ENCODE measurements around the gene PEAK1. TPM values are rescaled to one million over a fixed set of nuclear protein-coding genes. Genes with fewer than 3 reads are reported as not detected.

Gene PEAK1
- polyA plus RNA-seq, 1 experiment, result 52.1 TPM

GRCh38 chr15:77239882-77240608 is 179.9 kb downstream of the PEAK1 start:
- H3K4me3 ChIP-seq (ENCODE audit: low read depth, low read length), result no peak overlapping the region
- CTCF ChIA-PET, result interaction anchor here (1.6 kb wide), 1 partner anchor 258 kb away, joined by 3 read pairs; no protein-coding TSS in a partner anchor
- no peaks in the 10 kb centered on the region for H3K27me3 ChIP-seq (ENCODE audit: control insufficient read depth, insufficient read depth, low read length)
- no peak for DNase-seq (ENCODE audit: low read depth, low spot score)
- peaks cover 7% of the 10 kb centered on the region; the same call in 1 of the 2 replicates for H3K9me3 ChIP-seq (ENCODE audit: control insufficient read depth, insufficient read depth, low read length)
- H3K27ac ChIP-seq (ENCODE audit: low read depth, low read length), result no peak overlapping the region
- POLR2A ChIA-PET, result no interaction called here
- TF ChIP-seq CTCF (IDR thresholded peaks at IDR 0.05; ENCODE audit: low read depth, low read length), result no peak

- TF ChIP-seq CTCF (IDR thresholded peaks at IDR 0.05; ENCODE audit: low read depth, low read length), result no peak
Measured at GRCh38 chr15:77235566-77235965, 184.3 kb downstream of the PEAK1 start.

GRCh38 chr15:77228828-77229227 is 191.1 kb downstream of the PEAK1 start:
- TF ChIP-seq CTCF (IDR thresholded peaks at IDR 0.05; ENCODE audit: low read depth, low read length), result no peak
- Histone ChIP-seq H3K27ac (ENCODE audit: low read depth, low read length) (no peak overlapping the region), H3K27me3 (ENCODE audit: control insufficient read depth, insufficient read depth, low read length) (no peaks in the 10 kb centered on the region), H3K4me3 (ENCODE audit: low read depth, low read length) (no peak overlapping the region), H3K9me3 (ENCODE audit: control insufficient read depth, insufficient read depth, low read length) (no peaks in the 10 kb centered on the region)
- DNase-seq (ENCODE audit: low read depth, low spot score), result no peak
- POLR2A ChIA-PET, result interaction anchor here (0.7 kb wide), 1 partner anchor 112 kb away, joined by 4 read pairs; no protein-coding TSS in a partner anchor
- CTCF ChIA-PET, result no interaction called here

More at GRCh38 chr15:77235566-77235965, 184.3 kb downstream of the PEAK1 start:
- DNase-seq (ENCODE audit: low read depth, low spot score), result no peak
- no peaks in the 10 kb centered on the region for H3K27me3 ChIP-seq (ENCODE audit: control insufficient read depth, insufficient read depth, low read length)
- H3K27ac ChIP-seq (ENCODE audit: low read depth, low read length), result no peak overlapping the region
- ChIA-PET POLR2A (no interaction called here), CTCF (no interaction called here)
- H3K9me3 ChIP-seq (ENCODE audit: control insufficient read depth, insufficient read depth, low read length), result peaks cover 7% of the 10 kb centered on the region; the same call in 1 of the 2 replicates
- H3K4me3 ChIP-seq (ENCODE audit: low read depth, low read length), result no peak overlapping the region

GRCh38 chr15:77226652-77227051 is 193.3 kb downstream of the PEAK1 start:
- DNase-seq (ENCODE audit: low read depth, low spot score), result no peak
- no peak overlapping the region for H3K27ac ChIP-seq (ENCODE audit: low read depth, low read length)
- no peak overlapping the region for H3K4me3 ChIP-seq (ENCODE audit: low read depth, low read length)
- H3K9me3 ChIP-seq (ENCODE audit: control insufficient read depth, insufficient read depth, low read length), result no peaks in the 10 kb centered on the region
- ChIA-PET POLR2A (no interaction called here), CTCF (no interaction called here)
- no peak for TF ChIP-seq CTCF (IDR thresholded peaks at IDR 0.05; ENCODE audit: low read depth, low read length)
- H3K27me3 ChIP-seq (ENCODE audit: control insufficient read depth, insufficient read depth, low read length), result no peaks in the 10 kb centered on the region

GRCh38 chr15:77225646-77226045 is 194.3 kb downstream of the PEAK1 start:
- no peak overlapping the region for H3K4me3 ChIP-seq (ENCODE audit: low read depth, low read length)
- H3K9me3 ChIP-seq (ENCODE audit: control insufficient read depth, insufficient read depth, low read length), result no peaks in the 10 kb centered on the region
- no peak overlapping the region for H3K27ac ChIP-seq (ENCODE audit: low read depth, low read length)
- POLR2A ChIA-PET, result no interaction called here
- DNase-seq (ENCODE audit: low read depth, low spot score), result no peak
- H3K27me3 ChIP-seq (ENCODE audit: control insufficient read depth, insufficient read depth, low read length), result no peaks in the 10 kb centered on the region
- CTCF ChIA-PET, result no interaction called here
- no peak for TF ChIP-seq CTCF (IDR thresholded peaks at IDR 0.05; ENCODE audit: low read depth, low read length)

All from AG04450 (cell line).